GM19455 (cell line): Measurements from ENCODE around the gene CGB2.
"Not testable (repeated sequence)": the region's sequence is repeated elsewhere in the genome, so short reads cannot be mapped to it uniquely, and the experiment has no call there.

ENCODE experiments used
- ATAC-seq: cut with Tn5 transposase; IDR thresholded peaks from one replicate; pipeline ENCODE4 v1.9.1; 2021; ENCODE audit not compliant: unreplicated experiment

CGB2 gene

DNA sequence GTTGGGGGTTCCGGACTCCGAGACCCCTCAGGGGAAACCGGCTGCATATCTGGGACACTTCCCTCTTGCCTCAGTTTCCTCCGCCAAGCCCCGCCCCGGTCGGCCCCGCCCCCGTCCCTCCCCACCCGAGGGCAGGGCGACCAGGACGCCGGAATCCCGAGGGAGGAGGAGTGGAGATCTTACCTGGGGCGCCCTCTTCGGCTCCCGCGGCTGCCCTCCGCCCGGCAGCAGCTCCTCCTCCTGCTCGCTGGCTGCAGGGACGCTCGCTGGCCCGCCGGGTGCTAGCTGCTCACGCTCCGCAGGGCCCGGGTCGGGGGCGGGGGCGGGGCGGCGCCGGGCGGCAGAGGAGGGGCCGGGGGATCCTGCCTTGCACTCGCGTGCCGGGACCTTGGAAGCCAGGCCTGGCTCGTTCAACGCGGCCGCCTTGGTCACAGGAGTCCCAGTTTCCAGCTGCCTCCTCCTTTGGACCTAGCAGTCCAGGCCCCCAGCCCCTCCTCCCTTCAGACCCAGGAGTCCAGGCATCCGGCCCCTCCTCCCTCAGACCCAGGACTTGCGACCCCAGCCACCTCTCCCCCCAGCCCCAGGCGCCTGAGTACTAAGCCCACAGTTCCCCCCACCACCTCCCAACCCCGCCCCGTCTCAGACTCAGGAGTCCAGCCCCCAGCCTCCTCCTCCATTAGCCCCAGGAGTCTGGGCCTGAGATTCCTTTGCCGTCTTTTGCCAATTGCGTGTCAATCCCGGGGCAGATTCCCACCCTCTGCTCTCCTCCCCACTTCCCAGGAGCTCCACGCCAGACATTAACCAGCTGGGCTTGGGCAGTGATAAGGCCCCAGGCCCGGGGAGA lies 33.3 kb downstream of the CGB2 start, which contains the start of gene NTF4:
NTF4 (minus strand) TSS at position 51 of the 844 bp plus-strand sequence. CDS start 2,821 bp downstream, outside the sequence.
- ATAC-seq = no peak

DNA sequence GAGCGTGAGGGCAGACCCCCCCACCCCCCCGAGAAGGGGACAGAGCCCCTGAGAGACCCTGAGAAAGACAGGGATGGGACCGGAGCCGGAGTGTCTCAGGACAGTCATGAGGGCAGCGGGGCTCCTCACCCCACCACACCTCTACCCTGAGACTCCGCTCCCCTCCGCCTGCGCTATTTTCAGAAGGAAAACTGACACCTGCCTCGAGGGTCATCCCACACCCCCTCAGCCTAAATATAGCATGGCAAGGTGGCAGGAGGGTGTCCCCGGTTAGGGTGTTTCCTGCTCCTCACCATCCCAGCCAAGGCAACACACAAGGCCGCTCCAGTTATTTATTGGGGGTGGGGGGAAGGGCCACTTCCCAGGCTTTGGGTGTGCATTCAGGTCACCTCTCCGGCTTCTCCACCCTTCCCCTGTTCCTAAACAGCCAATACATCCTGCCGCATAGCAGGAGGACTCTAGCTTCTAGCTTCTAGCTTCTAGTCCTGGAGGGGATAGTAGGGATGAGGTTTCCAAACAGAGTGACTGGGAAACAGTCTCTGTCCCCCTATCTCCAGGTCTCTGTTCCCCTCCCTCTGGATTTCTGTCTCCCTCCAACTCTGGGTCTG lies 34.3 kb downstream of the CGB2 start:
- no peak for ATAC-seq

GRCh38 chr19:49067554-49067953 lies 35.9 kb downstream of the CGB2 start:
- no peak for ATAC-seq

- ATAC-seq = no peak
Measured at GRCh38 chr19:49069026-49069425, 37.3 kb downstream of the CGB2 start.

DNA sequence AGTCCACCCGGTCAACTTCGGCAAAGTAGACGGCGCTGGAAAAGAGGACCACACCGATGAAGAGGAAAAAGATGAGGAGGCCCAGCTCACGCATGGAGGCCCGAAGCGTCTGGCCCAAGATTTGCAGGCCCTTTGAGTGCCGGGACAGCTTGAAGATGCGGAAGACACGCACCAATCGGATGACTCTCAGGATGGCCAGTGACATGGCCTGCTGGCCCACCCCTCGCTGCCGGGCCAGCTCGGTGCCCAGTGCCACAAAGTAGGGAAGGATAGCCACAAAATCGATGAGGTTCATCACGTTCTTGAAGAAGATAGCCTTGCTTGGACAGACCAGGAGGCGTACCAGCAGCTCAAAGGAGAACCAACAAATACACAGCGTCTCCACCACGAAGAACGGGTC lies 38.7 kb downstream of the CGB2 start:
- ATAC-seq = no peak

- ATAC-seq = no peak
Measured at GRCh38 chr19:49071860-49072547, 40.3 kb downstream of the CGB2 start.

- ATAC-seq = no peak
Measured at GRCh38 chr19:49073514-49074378, 42.1 kb downstream of the CGB2 start.

DNA sequence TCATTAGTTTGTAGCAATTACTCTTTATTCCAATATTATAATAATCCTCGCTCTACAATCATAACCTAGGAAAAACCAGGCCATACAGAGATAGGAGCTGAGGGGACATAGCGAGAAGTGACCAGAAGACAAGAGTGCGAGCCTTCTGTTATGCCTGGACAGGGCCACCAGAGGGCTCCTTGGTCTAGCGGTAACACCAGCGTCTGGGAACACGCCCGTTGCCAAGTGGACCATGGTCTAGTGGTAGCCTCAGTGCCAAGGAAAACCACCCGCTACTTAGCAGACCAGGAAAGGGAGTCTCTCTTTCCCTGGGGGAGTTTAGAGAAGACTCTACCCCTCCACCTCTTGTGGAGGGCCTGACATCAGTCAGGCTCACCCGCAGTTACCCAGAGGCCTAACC lies 43.2 kb downstream of the CGB2 start:
- not testable (repeated sequence) for ATAC-seq

GRCh38 chr19:49080392-49080791 lies 48.7 kb downstream of the CGB2 start:
- no peak for ATAC-seq

DNA sequence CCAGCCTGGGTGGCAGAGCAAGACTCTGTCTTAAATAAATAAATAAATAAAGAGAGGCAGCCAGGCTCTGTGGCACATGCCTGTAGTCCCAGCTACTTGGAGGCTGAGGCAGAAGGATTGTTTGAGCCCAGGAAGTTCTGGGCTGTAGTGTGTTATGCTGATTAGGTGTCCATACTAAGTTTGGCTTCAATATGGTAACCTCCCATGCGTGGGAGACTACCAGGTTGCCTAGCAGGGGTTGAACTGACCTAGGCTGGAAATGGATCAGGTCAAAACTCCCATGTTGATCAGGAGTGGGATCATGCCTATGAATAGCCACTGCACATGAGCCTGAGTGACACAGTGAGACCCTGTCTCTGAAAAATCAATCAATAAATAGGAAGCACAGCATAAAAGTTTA lies 49.6 kb downstream of the CGB2 start:
- no peak for ATAC-seq
